ENCODE data around the gene COPZ2.
"Not testable (repeated sequence)": the region's sequence is repeated elsewhere in the genome, so short reads cannot be mapped to it uniquely, and the experiment has no call there.

Gene COPZ2

DNA sequence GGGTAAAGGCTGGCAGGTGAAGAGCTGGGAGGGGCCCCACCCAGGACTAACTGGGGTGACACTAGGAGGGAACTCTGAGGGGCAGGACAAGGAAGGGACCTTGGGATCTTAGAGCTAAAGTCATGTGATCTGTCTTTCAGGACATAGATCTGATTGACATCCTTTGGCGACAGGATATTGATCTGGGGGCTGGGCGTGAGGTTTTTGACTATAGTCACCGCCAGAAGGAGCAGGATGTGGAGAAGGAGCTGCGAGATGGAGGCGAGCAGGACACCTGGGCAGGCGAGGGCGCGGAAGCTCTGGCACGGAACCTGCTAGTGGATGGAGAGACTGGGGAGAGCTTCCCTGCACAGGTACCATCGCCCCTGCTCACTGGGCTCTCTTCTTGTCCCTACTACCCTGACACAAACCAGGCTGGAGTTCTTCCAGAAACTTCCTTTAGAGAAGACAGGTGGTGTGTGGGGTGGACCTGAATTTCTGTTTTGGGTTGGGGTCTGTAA is 18.7 kb upstream of the COPZ2 start:
- no peak for DNase-seq

DNA sequence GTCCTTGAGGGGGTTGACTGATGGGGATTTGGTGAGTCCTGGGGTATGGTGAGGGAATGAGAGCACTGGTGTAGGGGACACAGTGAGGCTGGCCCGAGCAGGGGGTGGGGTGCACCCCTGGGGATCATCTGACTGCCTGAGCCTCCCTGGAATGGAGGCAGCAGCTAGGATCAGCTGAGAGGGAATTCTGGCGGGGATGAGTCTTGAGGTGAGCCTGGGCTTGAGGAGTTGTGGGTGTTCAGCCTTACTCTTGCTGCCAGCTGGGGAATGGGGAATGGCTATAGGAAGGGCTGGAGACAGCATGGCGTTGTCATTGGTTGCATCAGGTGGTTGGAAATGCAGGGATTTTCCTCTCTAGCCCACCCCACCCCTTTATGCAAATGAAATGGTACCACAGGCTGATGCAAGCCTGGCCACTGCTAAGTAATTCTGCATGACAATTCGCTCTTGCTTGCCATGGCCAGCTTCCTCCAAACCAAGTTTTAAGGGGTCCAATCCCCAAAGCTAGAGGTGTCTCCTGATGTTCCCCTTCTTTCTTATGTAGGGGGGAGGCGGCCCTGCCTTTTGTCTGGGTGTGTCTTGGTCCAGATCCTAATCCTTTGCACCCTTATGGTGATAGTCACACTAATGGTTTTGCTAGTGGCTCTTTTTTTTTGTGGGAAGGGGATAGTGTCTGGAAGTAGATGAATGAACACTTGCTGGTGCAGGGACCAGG is 18.1 kb upstream of the COPZ2 start:
- no peak for DNase-seq

DNA sequence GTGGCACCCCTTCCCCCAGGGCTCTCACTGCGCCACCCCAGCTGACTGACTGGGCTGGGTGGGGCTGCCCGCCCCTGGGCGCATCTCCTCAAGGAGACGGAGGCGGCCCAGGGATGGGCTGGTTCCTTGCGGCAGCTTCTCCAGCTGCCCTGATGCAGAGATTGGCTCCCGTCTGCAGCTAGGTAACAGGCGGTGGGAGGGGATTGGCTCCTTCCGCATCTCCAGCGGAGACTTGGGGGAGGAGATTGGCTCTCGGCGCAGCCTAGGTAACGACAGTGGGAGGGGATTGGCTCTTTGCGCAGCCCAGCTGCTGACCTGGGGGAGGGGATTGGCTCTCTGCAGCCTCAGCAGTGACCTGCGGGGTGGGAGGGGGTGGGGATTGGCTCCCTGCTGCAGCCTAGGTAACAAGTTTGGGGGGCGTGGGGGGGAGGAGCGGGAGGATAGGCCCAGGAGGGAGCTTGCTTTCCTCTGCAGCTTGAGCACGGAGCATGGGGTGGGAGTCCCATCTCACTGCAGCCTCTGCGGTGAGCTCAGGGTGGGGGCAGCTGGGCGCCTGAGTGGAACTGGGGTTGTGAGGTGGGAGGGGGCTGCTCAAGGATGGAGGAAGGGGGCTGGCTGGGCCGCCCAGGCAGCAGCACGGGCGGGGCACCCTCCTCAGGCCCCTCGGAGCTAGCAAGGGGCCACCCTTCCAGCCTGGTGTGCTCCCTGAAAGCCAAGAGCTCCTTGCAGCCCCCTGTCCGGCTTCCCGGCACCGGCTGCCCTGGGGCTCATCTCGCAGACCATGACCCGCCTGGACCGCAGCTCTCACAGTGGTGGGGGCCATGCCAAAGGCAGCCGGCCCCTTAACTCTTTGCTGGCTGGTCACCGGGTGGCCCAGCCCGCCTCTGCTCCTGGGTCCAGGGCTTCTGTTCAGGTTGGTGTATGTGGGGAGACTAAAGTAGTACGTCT is 16.9 kb upstream of the COPZ2 start:
- DNase-seq: peak; percentile 64

DNA sequence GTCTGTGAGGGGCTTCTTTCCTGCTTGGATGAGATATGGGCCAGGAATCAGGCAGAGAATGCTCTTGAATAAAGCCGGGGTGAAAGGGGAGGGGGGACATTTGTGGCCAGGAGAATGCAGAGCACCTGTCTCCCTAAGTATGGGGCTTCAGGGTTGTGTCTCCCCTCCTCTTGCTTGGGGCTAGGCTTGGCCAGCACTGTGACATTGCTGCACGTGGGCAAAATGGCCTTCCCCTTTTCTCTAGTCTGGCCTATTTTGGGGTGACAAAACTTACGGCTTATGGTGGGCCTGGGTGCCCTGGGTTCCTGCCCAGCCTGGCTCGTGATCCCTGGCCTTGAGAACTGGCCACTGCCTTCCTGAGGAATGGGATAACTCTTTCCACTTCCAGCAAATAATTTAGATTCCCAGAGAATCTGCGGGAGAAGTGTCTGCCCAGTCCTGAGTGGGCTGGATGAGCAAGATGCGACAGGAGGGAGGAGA is 16.2 kb upstream of the COPZ2 start:
- no peak for DNase-seq

DNA sequence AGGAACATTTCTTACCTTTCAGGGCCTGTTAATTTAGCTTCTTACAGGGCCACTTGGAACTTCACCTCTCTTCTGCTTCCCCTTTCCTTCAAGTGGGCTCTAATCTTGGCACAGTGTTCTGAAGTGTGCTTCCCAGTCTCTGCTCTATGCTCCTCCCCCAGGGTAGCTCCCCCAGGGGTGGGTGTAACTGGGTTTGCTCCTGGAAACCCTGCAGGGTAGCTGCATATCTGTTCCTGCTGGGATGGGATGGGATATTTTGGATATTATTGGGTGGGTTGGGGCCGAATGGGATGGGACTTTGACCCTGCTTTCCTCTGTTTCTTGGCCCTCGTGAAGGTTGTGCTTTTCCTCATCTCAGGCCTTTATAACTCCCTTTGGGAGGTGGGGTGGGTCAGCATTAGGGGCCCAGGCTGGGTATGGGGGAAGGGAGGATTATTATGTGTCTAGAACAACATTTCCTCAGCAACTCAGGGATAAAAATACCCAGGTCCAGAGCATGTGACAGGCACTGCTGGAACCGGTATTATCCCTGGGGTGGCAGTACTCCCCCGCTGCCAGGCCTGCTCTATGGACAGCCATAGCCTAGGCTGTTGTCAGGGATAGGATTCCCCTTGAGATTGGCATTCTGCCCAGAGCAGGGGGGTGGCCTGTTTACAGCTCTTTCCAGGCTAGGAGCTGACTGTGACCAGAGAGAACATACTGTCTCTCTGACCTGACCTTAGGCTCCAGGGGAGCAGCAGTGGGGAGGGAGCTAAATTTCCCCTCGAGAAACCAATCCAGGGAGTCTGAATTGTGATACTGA is 15.6 kb upstream of the COPZ2 start:
- DNase-seq: no peak

DNA sequence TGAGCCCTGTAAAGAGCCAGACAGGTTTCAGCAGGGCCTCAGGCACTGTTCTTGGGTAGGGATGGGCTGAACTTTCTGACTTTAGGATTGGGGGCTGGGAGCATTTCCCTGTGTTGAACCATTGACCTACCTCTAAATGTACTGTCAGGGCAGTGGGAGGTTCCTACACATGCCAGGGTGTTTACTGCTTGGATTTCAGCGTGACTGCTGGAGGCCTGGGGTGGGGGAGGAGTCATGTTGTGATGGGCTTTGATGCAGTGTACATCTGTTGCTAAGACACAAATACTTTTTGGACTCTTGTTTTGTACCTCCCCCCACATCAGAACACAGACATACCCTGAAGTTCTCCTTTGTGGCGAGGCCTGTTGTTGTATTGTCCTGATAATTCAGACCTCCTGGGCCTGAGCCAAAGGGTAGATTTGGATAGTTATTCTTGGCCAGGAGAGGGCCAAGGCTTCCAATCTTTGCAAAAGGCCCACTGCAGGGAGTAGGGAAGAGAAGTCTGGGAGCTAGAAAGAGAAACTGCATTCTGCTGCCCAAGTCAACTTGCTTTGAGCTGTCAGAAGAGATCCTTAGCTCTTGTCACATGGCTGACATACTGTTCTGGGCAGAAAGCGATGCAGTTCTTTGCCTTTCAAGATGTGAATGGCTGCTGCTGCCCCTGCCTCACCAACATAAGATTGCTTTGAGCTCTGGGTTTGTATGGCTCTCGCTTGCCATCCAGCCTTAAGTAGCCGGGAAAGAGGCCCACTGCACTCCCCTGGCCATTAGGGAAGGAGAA is 14.3 kb upstream of the COPZ2 start:
- no peak for DNase-seq

DNA sequence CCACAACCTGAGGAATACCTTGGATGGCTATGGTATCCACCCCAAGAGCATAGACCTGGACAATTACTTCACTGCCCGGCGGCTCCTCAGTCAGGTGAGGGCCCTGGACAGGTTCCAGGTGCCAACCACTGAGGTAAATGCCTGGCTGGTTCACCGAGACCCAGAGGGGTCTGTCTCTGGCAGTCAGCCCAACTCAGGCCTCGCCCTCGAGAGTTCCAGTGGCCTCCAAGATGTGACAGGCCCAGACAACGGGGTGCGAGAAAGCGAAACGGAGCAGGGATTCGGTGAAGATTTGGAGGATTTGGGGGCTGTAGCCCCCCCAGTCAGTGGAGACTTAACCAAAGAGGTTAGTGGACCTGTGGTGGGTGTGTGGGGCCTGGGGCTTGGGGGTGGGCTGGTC is 13.7 kb upstream of the COPZ2 start:
- no peak for DNase-seq

DNA sequence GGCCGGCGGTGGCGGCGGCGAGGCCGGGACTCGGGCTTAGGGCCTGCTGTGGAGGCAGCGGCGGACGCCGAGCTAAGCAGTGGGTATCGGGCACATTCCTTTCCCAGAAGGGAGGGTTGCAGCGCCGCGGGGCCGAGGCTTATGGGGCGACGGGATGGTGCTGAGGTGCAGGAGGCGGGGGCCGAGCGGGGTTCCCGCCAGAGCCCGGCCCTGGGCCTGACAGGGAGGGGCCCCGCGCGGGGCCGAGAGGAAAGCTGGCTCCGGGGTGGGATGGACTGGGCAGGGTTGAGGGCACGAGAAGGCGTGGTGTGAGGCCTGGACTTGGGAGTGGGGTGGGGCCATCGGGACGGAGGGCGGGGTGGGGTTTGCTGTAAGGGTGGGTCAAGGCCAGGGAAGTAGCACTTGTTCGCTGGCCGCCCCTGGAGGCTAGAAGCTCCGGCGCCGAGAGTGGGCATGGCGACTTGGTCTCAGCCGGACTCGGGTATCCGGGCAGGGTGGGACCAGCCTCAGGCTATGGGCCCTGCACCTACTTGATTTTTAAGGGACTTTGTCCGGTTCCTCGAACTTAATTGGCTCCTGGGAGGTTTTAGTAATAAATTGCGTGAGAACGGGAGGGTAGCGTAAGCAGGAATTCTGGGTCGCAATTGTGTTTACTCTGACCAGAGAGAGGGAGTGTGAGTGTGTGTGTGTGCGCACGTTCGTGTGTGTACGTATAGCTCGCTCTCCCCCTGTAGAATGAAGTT is 11.0 kb upstream of the COPZ2 start:
- DNase-seq: peak; percentile 98

DNA sequence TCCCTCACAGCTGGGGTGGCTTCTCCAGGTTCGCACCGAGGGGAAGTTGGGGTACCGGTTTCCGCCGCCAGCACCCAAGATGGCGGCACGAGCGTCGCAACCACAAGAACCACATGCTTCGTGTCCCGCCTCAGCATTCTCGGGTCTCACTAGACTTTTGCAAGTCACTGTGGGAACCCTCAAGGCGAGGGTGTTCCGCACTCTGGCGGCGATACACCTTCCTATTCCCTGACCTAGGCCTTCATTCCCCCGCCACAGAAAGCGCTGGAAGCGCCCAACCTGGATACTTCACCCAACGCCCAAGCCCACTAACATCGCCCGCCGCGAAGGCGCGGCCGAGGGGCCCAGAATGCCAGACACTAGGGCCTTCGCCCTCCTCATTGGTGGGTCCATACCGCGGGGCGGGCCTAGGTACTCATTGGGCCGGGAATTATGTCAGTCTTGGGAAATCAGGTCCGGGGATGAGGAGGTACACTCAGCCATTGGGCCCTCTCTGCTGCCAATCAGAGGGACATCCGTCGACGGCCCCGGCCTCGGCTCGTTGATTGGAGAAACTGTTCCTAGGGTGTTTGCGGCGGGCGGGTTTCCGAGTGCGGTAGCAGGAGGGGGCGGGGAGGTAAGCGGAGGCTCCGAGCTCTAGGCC is 10.3 kb upstream of the COPZ2 start, which contains the start of gene NFE2L1:
Gene NFE2L1, plus strand, starts transcription at position 619 of the 643 bp plus-strand sequence. CDS start 2,760 bp downstream, outside the sequence.
- DNase-seq: peak; percentile 99

DNA sequence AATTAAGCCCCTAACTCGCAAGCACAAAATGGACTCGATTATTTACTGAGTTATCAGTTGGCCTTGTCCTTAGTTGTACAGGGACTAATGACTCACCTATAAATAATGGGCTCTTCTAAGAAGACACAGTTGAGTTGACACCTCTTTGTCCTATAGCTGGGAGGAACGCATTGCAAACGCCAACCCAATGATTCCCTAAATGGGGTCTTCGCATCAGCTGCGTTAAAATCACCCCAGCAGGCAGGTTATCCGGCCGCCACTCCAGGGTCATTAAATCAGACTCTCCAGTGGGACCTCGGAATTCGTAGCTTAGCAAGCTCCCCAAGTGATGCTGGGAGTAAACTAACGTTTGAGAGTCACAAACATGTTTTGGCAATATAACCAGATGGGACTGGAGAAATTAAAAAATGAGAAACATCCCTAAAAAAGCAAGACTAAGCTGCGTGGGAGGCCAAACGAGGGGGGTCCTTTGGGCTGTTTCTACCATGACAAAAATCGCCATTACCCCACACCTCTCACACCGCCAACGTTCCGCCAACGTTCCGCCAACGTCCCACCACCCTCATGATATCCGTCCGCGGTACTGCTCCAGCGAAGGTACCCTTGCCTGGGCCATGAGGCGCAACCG is 9.6 kb upstream of the COPZ2 start:
- DNase-seq: no peak

DNA sequence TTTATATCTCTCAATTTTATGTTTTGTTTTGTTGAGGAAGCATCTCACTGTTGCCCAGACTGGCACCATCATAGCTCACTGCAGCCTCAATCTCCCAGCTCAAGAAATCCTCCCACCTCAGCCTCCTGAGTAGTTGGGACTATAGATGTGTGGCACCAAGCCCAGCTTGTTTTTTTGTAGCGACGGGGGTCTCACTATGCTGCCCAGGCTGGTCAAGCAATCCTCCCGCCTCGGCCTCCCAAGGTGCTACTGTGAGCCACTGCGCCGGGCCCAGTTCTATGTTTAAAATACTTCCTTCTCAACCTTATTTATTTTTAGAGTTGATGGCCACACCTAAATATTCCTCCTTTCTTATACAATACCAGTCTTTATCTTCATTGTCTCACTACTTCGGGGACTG is 8.7 kb upstream of the COPZ2 start:
- DNase-seq: no peak

DNA sequence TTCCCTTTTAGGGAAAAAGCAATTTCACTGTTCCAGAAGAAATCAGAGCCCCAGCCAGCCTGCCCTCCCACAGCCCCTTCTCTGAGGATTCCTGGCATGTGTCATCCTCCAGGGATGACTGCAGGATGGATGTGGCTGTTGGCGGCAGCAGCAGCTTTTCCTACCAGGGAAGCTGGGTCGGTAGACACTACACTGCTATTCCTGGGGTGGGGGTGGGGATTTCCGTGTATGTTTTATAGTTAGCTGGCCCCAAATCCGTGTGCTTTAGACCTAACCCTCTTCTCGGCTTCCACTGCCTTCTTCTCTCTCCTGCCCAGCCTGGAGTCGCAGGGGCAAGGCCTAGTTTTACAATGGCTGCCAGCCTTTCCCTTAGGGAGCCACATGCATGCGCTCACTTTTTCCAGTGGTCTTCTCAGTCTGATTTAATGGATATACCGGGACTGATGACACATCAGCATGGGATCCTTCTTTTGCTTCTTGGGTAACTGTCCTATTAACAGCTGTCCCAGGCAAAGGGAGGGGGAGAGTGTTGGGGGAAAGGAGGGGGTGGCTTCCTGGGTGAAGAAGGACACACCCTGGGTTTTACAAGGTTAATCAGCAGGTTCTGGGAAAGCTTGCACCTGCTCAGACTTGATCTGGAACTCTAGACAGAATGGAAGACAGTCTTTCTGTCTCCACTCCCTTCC is 7.9 kb upstream of the COPZ2 start:
- DNase-seq: no peak

DNA sequence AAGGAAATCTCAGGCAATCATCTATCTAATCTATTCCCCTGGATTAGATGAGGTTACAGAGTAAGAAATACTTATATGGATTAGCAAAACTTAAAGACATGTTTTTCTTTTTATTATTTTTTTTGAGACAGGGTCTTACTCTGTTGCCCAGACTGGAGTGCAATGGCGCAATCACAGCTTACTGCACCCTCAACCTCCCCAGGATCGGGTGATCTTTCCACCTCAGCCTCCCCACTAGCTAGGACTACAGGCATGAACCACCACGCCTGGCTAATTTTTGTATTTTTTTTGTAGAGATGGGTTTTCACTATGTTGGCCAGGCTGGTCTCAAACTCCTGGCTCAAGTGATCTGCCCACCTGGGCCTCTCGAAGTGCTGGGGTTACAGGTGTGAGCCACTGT is 7.3 kb upstream of the COPZ2 start:
- DNase-seq: no peak

DNA sequence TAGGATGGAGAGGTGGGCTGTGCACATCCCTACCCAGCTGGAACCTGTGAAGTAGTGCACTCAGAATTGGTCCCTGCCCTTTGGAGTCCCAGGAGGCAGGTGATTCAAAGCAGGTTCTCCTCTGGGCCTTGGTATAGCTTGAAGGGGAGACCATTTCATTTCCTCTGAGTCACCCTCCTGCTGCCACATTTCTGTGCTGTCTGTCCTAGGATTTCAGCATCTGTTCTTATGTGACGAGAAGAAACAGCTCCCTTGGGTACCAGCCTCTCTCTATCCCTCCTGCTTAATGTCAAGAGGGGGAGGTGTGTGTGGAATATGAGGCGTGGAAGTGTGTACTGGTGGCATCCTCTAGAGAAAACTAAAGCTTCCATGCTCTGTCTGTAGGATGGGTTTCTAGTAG is 5.6 kb upstream of the COPZ2 start:
- no peak for DNase-seq

DNA sequence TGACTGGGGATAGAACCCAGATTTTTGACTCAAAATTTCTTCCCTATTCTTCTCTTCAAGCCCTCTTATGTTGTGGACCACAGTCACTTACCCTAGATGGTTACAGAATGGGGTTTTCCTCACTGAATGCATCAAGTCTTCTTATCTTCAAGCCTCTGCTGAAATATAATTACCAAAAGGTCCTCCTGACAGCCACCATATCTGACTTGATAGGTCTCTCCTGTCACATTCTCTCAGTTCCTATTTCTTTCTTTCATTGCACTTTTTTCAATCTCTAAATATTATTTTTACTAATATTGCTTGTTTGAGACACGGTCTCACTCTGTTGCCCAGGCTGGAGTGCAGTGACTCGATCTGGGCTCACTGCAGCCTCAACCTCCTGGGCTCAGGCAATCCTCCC is 1.1 kb upstream of the COPZ2 start:
- DNase-seq: no peak

DNA sequence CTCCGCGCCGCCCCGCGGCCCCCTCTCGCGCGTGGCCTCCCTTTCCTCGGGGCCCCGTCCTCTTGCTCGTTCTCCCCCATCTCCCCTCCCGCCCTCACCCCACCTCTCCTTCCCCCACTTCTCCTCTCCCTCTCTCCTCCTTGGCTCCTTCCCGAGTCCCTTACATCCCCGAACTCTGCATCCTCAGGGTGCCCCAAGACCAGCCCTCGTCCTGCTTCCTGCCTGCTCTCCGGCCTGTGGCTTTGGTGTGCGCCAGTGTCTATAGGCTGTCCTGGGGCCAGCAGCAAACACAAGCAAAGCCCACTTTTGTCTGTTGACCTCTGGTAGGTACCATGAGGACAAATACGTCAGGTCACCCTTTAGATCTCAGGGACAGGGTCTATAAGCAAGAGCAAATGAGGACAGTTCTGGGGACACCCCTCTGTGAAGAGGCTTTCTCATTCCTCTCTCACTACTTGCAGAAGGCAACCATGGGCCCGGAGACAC is 284 bp upstream of the COPZ2 start:
- peak; percentile 32 for DNase-seq

DNA sequence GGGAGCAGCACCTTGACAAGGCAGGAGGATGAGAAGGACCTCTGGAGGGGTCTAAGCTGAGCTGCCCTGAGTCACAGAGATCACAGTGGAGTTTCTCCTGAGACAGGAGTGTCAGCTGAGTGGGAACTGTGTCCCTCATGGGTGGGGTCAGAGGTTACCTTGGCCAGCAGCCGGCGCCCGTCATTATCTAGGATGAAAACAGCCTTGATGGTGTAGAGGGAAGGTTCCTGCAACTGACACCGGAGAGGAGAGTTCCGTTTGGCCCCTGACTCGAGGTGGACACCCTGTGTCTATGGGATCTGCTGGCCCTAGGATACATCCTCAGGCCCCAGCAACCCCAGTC is 933 bp downstream of the COPZ2 start:
- no peak for DNase-seq

DNA sequence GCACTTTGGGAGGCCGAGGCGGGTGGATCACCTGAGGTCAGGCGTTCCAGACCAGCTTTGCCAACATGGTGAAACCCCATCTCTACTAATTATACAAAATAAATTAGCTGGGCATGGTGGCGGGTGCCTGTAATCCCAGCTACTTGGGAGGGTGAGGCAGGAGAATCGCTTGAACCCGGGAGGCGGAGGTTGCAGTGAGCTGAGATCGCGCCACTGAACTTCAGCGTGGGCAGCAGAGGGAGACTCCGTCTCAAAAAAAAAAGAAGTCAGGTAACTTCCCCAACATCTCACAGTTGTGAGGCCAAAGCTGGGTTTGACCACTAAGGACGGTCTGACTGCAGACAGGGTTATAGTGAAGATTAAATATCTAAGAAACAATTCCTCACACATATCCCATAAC is 2.9 kb downstream of the COPZ2 start:
- not testable (repeated sequence) for DNase-seq

DNA sequence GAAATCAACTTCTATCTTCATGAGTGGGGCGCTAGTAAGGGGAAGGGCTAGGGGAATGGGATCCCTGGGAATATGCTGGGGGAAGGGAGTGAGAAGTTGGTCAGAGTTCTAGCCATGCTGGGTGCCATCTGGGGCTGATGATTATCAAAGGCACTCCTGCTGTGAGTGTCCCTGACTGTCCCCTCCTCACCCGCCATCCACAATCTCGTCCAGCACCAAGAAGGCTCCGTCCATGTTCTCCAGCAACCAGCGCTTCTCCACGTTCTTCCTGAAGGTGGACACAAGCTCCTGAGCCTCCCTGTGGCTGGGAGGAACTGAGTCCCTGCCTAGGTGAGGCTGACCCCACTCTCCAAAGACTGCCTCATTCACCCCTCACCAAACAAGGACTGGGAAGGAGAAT is 5.6 kb downstream of the COPZ2 start:
- DNase-seq: no peak
